HEK293 (cell line): ENCODE data around the gene STAM2.

Source experiments
- CTCF ChIA-PET: fragments of 350-600 bp; formaldehyde crosslinking; extraction: SDS; loops from one replicate; lab custom pipeline; 2021; ENCODE audit warnings: antibody characterized with exemption; lab: Yijun Ruan, JAX
- POLR2A ChIA-PET: fragments of 300-600 bp; formaldehyde crosslinking; extraction: SDS; loops from one replicate; lab custom pipeline; 2020; ENCODE audit warnings: antibody characterized with exemption, inconsistent platforms; lab: Yijun Ruan, JAX
- H3K27ac ChIP-seq: fragments of 200-500 bp; sonication (Bioruptor generic); 2 replicates; pipeline ENCODE4 v1.5.1; 2014; ENCODE audit warnings: low read depth, low read length, control low read depth, inconsistent platforms; ENCODE audit errors: extremely low read depth
- H3K36me3 ChIP-seq, 2 experiments: fragments of 200-500 bp in 1 of 2; sonication (Bioruptor generic) in 1 of 2; 1 replicate in 1 of 2; 2 replicates in 1 of 2; pipeline ENCODE4 v1.5.1; 2014 to 2017; ENCODE audit warnings: inconsistent platforms in 2 of 2, low read length in 2 of 2; ENCODE audit not compliant: control insufficient read depth in 2 of 2, insufficient read depth in 1 of 2
- H3K4me1 ChIP-seq: fragments of 200-500 bp; sonication (Bioruptor generic); 2 replicates; pipeline ENCODE4 v1.5.1; 2014; ENCODE audit warnings: mild to moderate bottlenecking, low read length, inconsistent platforms; ENCODE audit not compliant: control insufficient read depth, insufficient read depth
- H3K4me3 ChIP-seq: 2 replicates; pipeline ENCODE4 v1.5.1; 2011; ENCODE audit warnings: low read depth, mild to moderate bottlenecking, control low read depth, low read length, moderate library complexity
- H3K9me3 ChIP-seq: fragments of 200-500 bp; sonication (Bioruptor generic); 2 replicates; pipeline ENCODE4 v1.5.1; 2014; ENCODE audit warnings: low read depth, low read length, inconsistent platforms; ENCODE audit not compliant: control insufficient read depth, insufficient read depth
- INSM2 ChIP-seq: fragments of 450-650 bp; formaldehyde crosslinking; IDR thresholded peaks from 2 replicates; pipeline ENCODE4 v1.5.1; 2016; ENCODE audit warnings: missing biosample characterization, missing genetic modification characterization
- MEIS1 ChIP-seq: sonication (generic); formaldehyde crosslinking; IDR thresholded peaks from 2 replicates; pipeline ENCODE4 v1.8.1; 2022; ENCODE audit warnings: missing genetic modification reagents, mild to moderate bottlenecking, borderline replicate concordance
- OSR2 ChIP-seq: fragments of 450-650 bp; formaldehyde crosslinking; IDR thresholded peaks from 2 replicates; pipeline ENCODE4 v1.5.1; 2016; ENCODE audit warnings: missing biosample characterization, missing genetic modification characterization
- PATZ1 ChIP-seq: fragments of 450-650 bp; formaldehyde crosslinking; IDR thresholded peaks from 2 replicates; pipeline ENCODE4 v1.5.1; 2016; ENCODE audit warnings: missing biosample characterization, missing genetic modification characterization
- TRIM28 ChIP-seq: IDR thresholded peaks from 2 replicates; pipeline ENCODE4 v1.6.1; 2011; ENCODE audit warnings: low read length, control low read depth, borderline replicate concordance
- ZNF174 ChIP-seq: fragments of 450-650 bp; formaldehyde crosslinking; IDR thresholded peaks from 2 replicates; pipeline ENCODE4 v1.5.0; 2017; ENCODE audit warnings: missing biosample characterization, mild to moderate bottlenecking, missing genetic modification characterization
- ZNF311 ChIP-seq: fragments of 450-650 bp; formaldehyde crosslinking; IDR thresholded peaks from 2 replicates; pipeline ENCODE4 v1.5.1; 2017; ENCODE audit warnings: missing biosample characterization, missing genetic modification characterization, borderline replicate concordance
- ZNF423 ChIP-seq: fragments of 450-650 bp; formaldehyde crosslinking; IDR thresholded peaks from 2 replicates; pipeline ENCODE4 v1.5.1; 2016; ENCODE audit warnings: missing biosample characterization, missing genetic modification characterization
- ZNF530 ChIP-seq: fragments of 450-650 bp; formaldehyde crosslinking; IDR thresholded peaks from 2 replicates; pipeline ENCODE4 v1.5.1; 2016; ENCODE audit warnings: low read depth, missing biosample characterization, missing genetic modification characterization
- ZNF658 ChIP-seq: fragments of 450-650 bp; formaldehyde crosslinking; IDR thresholded peaks from 2 replicates; pipeline ENCODE4; 2016; ENCODE audit warnings: missing biosample characterization, missing genetic modification characterization
- TF ChIP-seq, protein P1 (sequence below): fragments of 450-650 bp; formaldehyde crosslinking; IDR thresholded peaks from 2 replicates; pipeline ENCODE4 v1.5.1; 2016; ENCODE audit warnings: missing biosample characterization, missing genetic modification characterization
- TF ChIP-seq, protein P2 (sequence below): fragments of 450-650 bp; formaldehyde crosslinking; conservative IDR thresholded peaks from 2 replicates; pipeline ENCODE4 v1.5.1; 2016; ENCODE audit warnings: low read depth, missing biosample characterization, missing genetic modification characterization
- TF ChIP-seq, protein P3 (sequence below): fragments of 450-650 bp; formaldehyde crosslinking; IDR thresholded peaks from 2 replicates; pipeline ENCODE4 v1.5.1; 2016; ENCODE audit warnings: missing biosample characterization, missing genetic modification characterization, borderline replicate concordance
- TF ChIP-seq, protein P4 (sequence below): fragments of 450-650 bp; formaldehyde crosslinking; IDR thresholded peaks from 2 replicates; pipeline ENCODE4 v1.5.1; 2017; ENCODE audit warnings: missing biosample characterization, missing genetic modification characterization
- TF ChIP-seq, protein P5 (sequence below): fragments of 450-650 bp; formaldehyde crosslinking; IDR thresholded peaks from 2 replicates; pipeline ENCODE4 v1.5.1; 2017; ENCODE audit warnings: missing biosample characterization, missing genetic modification characterization

Gene STAM2

GRCh38 chr2:152175368-152176112, at the start of gene STAM2:
TSS of gene STAM2 (minus strand) at chr2:152175763. CDS start at chr2:152175642, 121 bp downstream.
- Histone ChIP-seq H3K4me1 (peaks cover 3% of the 10 kb centered on the region; the same call in 1 of the 2 replicates), H3K4me3 (peak within 1 kb of the TSS; percentile 74), H3K9me3 (no peaks in the 10 kb centered on the region), H3K27ac (peak within 1 kb of the TSS; percentile 89), H3K36me3 (no peaks in the 10 kb centered on the region)
- ChIA-PET CTCF (interaction anchor here (0.6 to 3.5 kb wide), 25 partner anchors 9 to 1155 kb away, joined by 3 to 31 read pairs (median 3); no protein-coding TSS in a partner anchor), POLR2A (interaction anchor here (0.8 to 2.7 kb wide), 7 partner anchors 25 to 541 kb away, joined by 3 to 14 read pairs (median 4); partner anchors contain the start of genes CACNB4 and PRPF40A)
- TF ChIP-seq, protein P1, sequence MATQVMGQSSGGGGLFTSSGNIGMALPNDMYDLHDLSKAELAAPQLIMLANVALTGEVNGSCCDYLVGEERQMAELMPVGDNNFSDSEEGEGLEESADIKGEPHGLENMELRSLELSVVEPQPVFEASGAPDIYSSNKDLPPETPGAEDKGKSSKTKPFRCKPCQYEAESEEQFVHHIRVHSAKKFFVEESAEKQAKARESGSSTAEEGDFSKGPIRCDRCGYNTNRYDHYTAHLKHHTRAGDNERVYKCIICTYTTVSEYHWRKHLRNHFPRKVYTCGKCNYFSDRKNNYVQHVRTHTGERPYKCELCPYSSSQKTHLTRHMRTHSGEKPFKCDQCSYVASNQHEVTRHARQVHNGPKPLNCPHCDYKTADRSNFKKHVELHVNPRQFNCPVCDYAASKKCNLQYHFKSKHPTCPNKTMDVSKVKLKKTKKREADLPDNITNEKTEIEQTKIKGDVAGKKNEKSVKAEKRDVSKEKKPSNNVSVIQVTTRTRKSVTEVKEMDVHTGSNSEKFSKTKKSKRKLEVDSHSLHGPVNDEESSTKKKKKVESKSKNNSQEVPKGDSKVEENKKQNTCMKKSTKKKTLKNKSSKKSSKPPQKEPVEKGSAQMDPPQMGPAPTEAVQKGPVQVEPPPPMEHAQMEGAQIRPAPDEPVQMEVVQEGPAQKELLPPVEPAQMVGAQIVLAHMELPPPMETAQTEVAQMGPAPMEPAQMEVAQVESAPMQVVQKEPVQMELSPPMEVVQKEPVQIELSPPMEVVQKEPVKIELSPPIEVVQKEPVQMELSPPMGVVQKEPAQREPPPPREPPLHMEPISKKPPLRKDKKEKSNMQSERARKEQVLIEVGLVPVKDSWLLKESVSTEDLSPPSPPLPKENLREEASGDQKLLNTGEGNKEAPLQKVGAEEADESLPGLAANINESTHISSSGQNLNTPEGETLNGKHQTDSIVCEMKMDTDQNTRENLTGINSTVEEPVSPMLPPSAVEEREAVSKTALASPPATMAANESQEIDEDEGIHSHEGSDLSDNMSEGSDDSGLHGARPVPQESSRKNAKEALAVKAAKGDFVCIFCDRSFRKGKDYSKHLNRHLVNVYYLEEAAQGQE (tag by site-specific recombination) = peak; percentile 15; the same call in 1 of the 2 replicates
- TF ChIP-seq, protein P2, sequence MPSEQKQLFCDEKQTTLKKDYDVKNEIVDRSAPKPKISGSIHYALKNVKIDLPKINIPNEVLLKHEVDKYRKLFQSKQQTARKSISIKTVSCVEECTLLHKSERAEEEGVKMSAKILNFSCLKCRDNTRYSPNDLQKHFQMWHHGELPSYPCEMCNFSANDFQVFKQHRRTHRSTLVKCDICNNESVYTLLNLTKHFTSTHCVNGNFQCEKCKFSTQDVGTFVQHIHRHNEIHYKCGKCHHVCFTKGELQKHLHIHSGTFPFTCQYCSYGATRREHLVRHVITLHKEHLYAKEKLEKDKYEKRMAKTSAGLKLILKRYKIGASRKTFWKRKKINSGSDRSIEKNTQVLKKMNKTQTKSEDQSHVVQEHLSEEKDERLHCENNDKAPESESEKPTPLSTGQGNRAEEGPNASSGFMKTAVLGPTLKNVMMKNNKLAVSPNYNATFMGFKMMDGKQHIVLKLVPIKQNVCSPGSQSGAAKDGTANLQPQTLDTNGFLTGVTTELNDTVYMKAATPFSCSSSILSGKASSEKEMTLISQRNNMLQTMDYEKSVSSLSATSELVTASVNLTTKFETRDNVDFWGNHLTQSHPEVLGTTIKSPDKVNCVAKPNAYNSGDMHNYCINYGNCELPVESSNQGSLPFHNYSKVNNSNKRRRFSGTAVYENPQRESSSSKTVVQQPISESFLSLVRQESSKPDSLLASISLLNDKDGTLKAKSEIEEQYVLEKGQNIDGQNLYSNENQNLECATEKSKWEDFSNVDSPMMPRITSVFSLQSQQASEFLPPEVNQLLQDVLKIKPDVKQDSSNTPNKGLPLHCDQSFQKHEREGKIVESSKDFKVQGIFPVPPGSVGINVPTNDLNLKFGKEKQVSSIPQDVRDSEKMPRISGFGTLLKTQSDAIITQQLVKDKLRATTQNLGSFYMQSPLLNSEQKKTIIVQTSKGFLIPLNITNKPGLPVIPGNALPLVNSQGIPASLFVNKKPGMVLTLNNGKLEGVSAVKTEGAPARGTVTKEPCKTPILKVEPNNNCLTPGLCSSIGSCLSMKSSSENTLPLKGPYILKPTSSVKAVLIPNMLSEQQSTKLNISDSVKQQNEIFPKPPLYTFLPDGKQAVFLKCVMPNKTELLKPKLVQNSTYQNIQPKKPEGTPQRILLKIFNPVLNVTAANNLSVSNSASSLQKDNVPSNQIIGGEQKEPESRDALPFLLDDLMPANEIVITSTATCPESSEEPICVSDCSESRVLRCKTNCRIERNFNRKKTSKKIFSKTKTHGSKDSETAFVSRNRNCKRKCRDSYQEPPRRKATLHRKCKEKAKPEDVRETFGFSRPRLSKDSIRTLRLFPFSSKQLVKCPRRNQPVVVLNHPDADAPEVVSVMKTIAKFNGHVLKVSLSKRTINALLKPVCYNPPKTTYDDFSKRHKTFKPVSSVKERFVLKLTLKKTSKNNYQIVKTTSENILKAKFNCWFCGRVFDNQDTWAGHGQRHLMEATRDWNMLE (tag by site-specific recombination) = peak; percentile 93
- TF ChIP-seq OSR2 (peak; percentile 55), ZNF530 (no peak), TRIM28 (peak; percentile 93), PATZ1 (peak; percentile 65; the same call in 1 of the 2 replicates), ZNF423 (tag by site-specific recombination) (no peak), ZNF174 (tag by site-specific recombination) (no peak), ZNF311 (no peak), MEIS1 (CRISPR knock-in tag) (no peak), ZNF658 (no peak), INSM2 (tag by site-specific recombination) (peak; percentile 38; the same call in 1 of the 2 replicates)
- TF ChIP-seq, protein P3, sequence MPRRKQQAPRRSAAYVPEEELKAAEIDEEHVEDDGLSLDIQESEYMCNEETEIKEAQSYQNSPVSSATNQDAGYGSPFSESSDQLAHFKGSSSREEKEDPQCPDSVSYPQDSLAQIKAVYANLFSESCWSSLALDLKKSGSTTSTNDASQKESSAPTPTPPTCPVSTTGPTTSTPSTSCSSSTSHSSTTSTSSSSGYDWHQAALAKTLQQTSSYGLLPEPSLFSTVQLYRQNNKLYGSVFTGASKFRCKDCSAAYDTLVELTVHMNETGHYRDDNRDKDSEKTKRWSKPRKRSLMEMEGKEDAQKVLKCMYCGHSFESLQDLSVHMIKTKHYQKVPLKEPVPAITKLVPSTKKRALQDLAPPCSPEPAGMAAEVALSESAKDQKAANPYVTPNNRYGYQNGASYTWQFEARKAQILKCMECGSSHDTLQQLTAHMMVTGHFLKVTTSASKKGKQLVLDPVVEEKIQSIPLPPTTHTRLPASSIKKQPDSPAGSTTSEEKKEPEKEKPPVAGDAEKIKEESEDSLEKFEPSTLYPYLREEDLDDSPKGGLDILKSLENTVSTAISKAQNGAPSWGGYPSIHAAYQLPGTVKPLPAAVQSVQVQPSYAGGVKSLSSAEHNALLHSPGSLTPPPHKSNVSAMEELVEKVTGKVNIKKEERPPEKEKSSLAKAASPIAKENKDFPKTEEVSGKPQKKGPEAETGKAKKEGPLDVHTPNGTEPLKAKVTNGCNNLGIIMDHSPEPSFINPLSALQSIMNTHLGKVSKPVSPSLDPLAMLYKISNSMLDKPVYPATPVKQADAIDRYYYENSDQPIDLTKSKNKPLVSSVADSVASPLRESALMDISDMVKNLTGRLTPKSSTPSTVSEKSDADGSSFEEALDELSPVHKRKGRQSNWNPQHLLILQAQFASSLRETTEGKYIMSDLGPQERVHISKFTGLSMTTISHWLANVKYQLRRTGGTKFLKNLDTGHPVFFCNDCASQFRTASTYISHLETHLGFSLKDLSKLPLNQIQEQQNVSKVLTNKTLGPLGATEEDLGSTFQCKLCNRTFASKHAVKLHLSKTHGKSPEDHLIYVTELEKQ (tag by site-specific recombination) = no peak
- TF ChIP-seq, protein P4, sequence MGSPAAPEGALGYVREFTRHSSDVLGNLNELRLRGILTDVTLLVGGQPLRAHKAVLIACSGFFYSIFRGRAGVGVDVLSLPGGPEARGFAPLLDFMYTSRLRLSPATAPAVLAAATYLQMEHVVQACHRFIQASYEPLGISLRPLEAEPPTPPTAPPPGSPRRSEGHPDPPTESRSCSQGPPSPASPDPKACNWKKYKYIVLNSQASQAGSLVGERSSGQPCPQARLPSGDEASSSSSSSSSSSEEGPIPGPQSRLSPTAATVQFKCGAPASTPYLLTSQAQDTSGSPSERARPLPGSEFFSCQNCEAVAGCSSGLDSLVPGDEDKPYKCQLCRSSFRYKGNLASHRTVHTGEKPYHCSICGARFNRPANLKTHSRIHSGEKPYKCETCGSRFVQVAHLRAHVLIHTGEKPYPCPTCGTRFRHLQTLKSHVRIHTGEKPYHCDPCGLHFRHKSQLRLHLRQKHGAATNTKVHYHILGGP (tag by site-specific recombination) = no peak
- TF ChIP-seq, protein P5, sequence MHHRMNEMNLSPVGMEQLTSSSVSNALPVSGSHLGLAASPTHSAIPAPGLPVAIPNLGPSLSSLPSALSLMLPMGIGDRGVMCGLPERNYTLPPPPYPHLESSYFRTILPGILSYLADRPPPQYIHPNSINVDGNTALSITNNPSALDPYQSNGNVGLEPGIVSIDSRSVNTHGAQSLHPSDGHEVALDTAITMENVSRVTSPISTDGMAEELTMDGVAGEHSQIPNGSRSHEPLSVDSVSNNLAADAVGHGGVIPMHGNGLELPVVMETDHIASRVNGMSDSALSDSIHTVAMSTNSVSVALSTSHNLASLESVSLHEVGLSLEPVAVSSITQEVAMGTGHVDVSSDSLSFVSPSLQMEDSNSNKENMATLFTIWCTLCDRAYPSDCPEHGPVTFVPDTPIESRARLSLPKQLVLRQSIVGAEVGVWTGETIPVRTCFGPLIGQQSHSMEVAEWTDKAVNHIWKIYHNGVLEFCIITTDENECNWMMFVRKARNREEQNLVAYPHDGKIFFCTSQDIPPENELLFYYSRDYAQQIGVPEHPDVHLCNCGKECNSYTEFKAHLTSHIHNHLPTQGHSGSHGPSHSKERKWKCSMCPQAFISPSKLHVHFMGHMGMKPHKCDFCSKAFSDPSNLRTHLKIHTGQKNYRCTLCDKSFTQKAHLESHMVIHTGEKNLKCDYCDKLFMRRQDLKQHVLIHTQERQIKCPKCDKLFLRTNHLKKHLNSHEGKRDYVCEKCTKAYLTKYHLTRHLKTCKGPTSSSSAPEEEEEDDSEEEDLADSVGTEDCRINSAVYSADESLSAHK (tag by site-specific recombination) = no peak; the same call in 1 of the 2 replicates
